Dendritic cell treated with granulocyte-macrophage colony-stimulating factor and Interleukin-4, amounts not matched to agents 40 ng/mL and 50 ng/mL, for 4 days (primary cell): ENCODE measurements around the gene CKMT1B.
"Not testable (repeated sequence)": the region's sequence is repeated elsewhere in the genome, so short reads cannot be mapped to it uniquely, and the experiment has no call there.

ENCODE experiments used
- H3K27ac Mint-ChIP-seq: one replicate; pipeline ENCODE4 v1.8.0; 2022; ENCODE audit warnings: mild to moderate bottlenecking, mixed read lengths
- H3K27me3 Mint-ChIP-seq: one replicate; pipeline ENCODE4 v1.8.0; 2022; ENCODE audit warnings: mild to moderate bottlenecking, mixed read lengths
- H3K36me3 Mint-ChIP-seq: one replicate; pipeline ENCODE4 v1.8.0; 2022; ENCODE audit warnings: low read depth, mixed read lengths
- H3K4me1 Mint-ChIP-seq: one replicate; pipeline ENCODE4 v1.8.0; 2022; ENCODE audit warnings: low read depth, mixed read lengths
- H3K4me3 Mint-ChIP-seq: one replicate; pipeline ENCODE4 v1.8.0; 2022; ENCODE audit warnings: mild to moderate bottlenecking, moderate library complexity, mixed read lengths
- H3K9me3 Mint-ChIP-seq: one replicate; pipeline ENCODE4 v1.8.0; 2022; ENCODE audit warnings: mixed read lengths
- intact Hi-C: fragments of 100-400 bp; cut with micrococcal nuclease; formaldehyde crosslinking; loops from one replicate; pipeline ENCODE4 v1.15.0; 2022

The CKMT1B gene

GRCh38 chr15:43593328-43594190, at the start of gene CKMT1B:
Gene CKMT1B, plus strand, starts transcription at chr15:43594027. Its CDS starts 192 bp downstream, at chr15:43594219.
- H3K27me3 Mint-ChIP-seq, H3K27ac Mint-ChIP-seq, intact Hi-C loops, H3K4me1 Mint-ChIP-seq, H3K4me3 Mint-ChIP-seq, H3K9me3 Mint-ChIP-seq, H3K36me3 Mint-ChIP-seq: not testable (repeated sequence)

- no peaks in the 10 kb centered on the region for H3K9me3 Mint-ChIP-seq
- H3K36me3 Mint-ChIP-seq, result peaks cover 13% of the 10 kb centered on the region
- H3K27ac Mint-ChIP-seq, result no peak overlapping the region
- no peaks in the 10 kb centered on the region for H3K27me3 Mint-ChIP-seq
- no peaks in the 10 kb centered on the region for H3K4me1 Mint-ChIP-seq
- no peak overlapping the region for H3K4me3 Mint-ChIP-seq
- intact Hi-C loops, result no loop called here
Observed at GRCh38 chr15:43544266-43544665, 49.6 kb upstream of the CKMT1B start.

- H3K27me3 Mint-ChIP-seq, result no peaks in the 10 kb centered on the region
- intact Hi-C loops, result no loop called here
- H3K4me1 Mint-ChIP-seq, result no peaks in the 10 kb centered on the region
- H3K27ac Mint-ChIP-seq, result no peak overlapping the region
- H3K9me3 Mint-ChIP-seq, result no peaks in the 10 kb centered on the region
- H3K4me3 Mint-ChIP-seq, result no peak overlapping the region
- peaks cover 13% of the 10 kb centered on the region for H3K36me3 Mint-ChIP-seq
Observed at GRCh38 chr15:43545426-43545825, 48.4 kb upstream of the CKMT1B start.

- Mint-ChIP-seq H3K27me3 (no peaks in the 10 kb centered on the region), H3K27ac (no peak overlapping the region), H3K36me3 (peaks cover 22% of the 10 kb centered on the region), H3K4me1 (no peaks in the 10 kb centered on the region), H3K4me3 (no peak overlapping the region), H3K9me3 (no peaks in the 10 kb centered on the region)
- intact Hi-C loops, result no loop called here
Observed at GRCh38 chr15:43547539-43547938, 46.3 kb upstream of the CKMT1B start.

GRCh38 chr15:43550527-43551363, 43.1 kb upstream of the CKMT1B start:
- Mint-ChIP-seq H3K27ac (no peak overlapping the region), H3K4me1 (no peaks in the 10 kb centered on the region), H3K4me3 (no peak overlapping the region), H3K9me3 (no peaks in the 10 kb centered on the region), H3K27me3 (no peaks in the 10 kb centered on the region), H3K36me3 (peaks cover 36% of the 10 kb centered on the region)
- intact Hi-C loops, result no loop called here

GRCh38 chr15:43552256-43552655, 41.6 kb upstream of the CKMT1B start:
- intact Hi-C loops, result no loop called here
- no peaks in the 10 kb centered on the region for H3K27me3 Mint-ChIP-seq
- no peaks in the 10 kb centered on the region for H3K4me1 Mint-ChIP-seq
- no peaks in the 10 kb centered on the region for H3K9me3 Mint-ChIP-seq
- H3K4me3 Mint-ChIP-seq, result no peak overlapping the region
- peaks cover 42% of the 10 kb centered on the region for H3K36me3 Mint-ChIP-seq
- H3K27ac Mint-ChIP-seq, result no peak overlapping the region

- no peak overlapping the region for H3K4me3 Mint-ChIP-seq
- H3K27ac Mint-ChIP-seq, result no peak overlapping the region
- intact Hi-C loops, result no loop called here
- H3K9me3 Mint-ChIP-seq, result no peaks in the 10 kb centered on the region
- H3K4me1 Mint-ChIP-seq, result no peaks in the 10 kb centered on the region
- H3K27me3 Mint-ChIP-seq, result no peaks in the 10 kb centered on the region
- peaks cover 41% of the 10 kb centered on the region for H3K36me3 Mint-ChIP-seq
Observed at GRCh38 chr15:43552986-43553385, 40.8 kb upstream of the CKMT1B start.

GRCh38 chr15:43562753-43563152, 31.1 kb upstream of the CKMT1B start:
- H3K27ac Mint-ChIP-seq, H3K9me3 Mint-ChIP-seq, H3K27me3 Mint-ChIP-seq, intact Hi-C loops, H3K4me1 Mint-ChIP-seq, H3K4me3 Mint-ChIP-seq: not testable (repeated sequence)
- peaks cover 15% of the 10 kb centered on the region for H3K36me3 Mint-ChIP-seq

- H3K27me3 Mint-ChIP-seq, H3K4me1 Mint-ChIP-seq, intact Hi-C loops, H3K9me3 Mint-ChIP-seq, H3K4me3 Mint-ChIP-seq, H3K36me3 Mint-ChIP-seq, H3K27ac Mint-ChIP-seq: not testable (repeated sequence)
Observed at GRCh38 chr15:43563793-43564192, 30.0 kb upstream of the CKMT1B start.

GRCh38 chr15:43566615-43567014, 27.2 kb upstream of the CKMT1B start:
- H3K4me1 Mint-ChIP-seq, H3K36me3 Mint-ChIP-seq, intact Hi-C loops, H3K27ac Mint-ChIP-seq, H3K27me3 Mint-ChIP-seq, H3K9me3 Mint-ChIP-seq, H3K4me3 Mint-ChIP-seq: not testable (repeated sequence)

- H3K27ac Mint-ChIP-seq, H3K9me3 Mint-ChIP-seq, intact Hi-C loops, H3K27me3 Mint-ChIP-seq, H3K36me3 Mint-ChIP-seq, H3K4me1 Mint-ChIP-seq, H3K4me3 Mint-ChIP-seq: not testable (repeated sequence)
Observed at GRCh38 chr15:43574607-43575006, 19.2 kb upstream of the CKMT1B start.

GRCh38 chr15:43589778-43590466, 3.9 kb upstream of the CKMT1B start, which contains the start of gene PPIP5K1:
Gene PPIP5K1, minus strand, starts transcription at chr15:43590208. Its CDS starts 5,704 bp downstream, at chr15:43584504.
- H3K27ac Mint-ChIP-seq, H3K4me1 Mint-ChIP-seq, H3K27me3 Mint-ChIP-seq, H3K9me3 Mint-ChIP-seq, intact Hi-C loops, H3K4me3 Mint-ChIP-seq, H3K36me3 Mint-ChIP-seq: not testable (repeated sequence)

- H3K27me3 Mint-ChIP-seq, result not testable (repeated sequence)
Observed at GRCh38 chr15:43592841-43593240, 986 bp upstream of the CKMT1B start.

GRCh38 chr15:43599131-43599530, 5.3 kb downstream of the CKMT1B start:
- intact Hi-C loops, H3K9me3 Mint-ChIP-seq, H3K4me1 Mint-ChIP-seq, H3K36me3 Mint-ChIP-seq, H3K27ac Mint-ChIP-seq, H3K4me3 Mint-ChIP-seq: not testable (repeated sequence)
- peaks cover 16% of the 10 kb centered on the region for H3K27me3 Mint-ChIP-seq

More at GRCh38 chr15:43592841-43593240, 986 bp upstream of the CKMT1B start:
- intact Hi-C loops, H3K9me3 Mint-ChIP-seq, H3K4me1 Mint-ChIP-seq, H3K27ac Mint-ChIP-seq, H3K4me3 Mint-ChIP-seq, H3K36me3 Mint-ChIP-seq: not testable (repeated sequence)
